Measurements from ENCODE around the gene ITGB3. TPM values are rescaled to one million over a fixed set of nuclear protein-coding genes. Genes with fewer than 3 reads are reported as not detected.

ITGB3 gene
- total and polyA plus RNA-seq, 9 of the 15 experiments (the other 6 are each of a cell fraction or from before 2014, with no cell fraction given), result 0.08 to 2.6 (median 0.62) TPM; not detected in 1

DNA sequence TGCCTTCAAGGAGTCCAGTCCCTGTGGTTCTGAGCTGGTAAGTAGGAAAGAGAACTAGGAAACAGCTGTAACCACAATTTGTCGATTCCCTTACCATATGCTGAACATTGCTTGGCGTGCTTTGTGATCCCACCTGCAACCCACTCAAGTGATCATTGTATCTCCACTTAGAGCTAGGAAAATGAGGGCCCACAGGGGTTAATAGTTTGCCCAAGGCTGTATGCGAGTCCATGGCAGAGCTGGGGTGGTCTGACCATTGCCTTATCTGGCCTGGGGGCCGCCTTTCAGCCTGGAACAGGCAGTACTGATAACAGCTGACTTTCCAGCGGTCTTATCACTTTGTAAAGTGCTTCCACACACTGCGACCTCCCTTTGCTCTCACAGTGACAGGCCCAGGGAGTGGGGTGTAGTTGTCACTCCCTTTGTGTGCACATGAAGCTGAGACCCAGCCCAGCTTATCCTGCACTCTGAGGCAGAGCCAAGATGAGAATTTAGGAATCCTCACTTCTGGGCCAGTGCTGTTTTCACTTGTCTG lies 34.7 kb upstream of the ITGB3 start (continued):
- TF ChIP-seq, protein P1, sequence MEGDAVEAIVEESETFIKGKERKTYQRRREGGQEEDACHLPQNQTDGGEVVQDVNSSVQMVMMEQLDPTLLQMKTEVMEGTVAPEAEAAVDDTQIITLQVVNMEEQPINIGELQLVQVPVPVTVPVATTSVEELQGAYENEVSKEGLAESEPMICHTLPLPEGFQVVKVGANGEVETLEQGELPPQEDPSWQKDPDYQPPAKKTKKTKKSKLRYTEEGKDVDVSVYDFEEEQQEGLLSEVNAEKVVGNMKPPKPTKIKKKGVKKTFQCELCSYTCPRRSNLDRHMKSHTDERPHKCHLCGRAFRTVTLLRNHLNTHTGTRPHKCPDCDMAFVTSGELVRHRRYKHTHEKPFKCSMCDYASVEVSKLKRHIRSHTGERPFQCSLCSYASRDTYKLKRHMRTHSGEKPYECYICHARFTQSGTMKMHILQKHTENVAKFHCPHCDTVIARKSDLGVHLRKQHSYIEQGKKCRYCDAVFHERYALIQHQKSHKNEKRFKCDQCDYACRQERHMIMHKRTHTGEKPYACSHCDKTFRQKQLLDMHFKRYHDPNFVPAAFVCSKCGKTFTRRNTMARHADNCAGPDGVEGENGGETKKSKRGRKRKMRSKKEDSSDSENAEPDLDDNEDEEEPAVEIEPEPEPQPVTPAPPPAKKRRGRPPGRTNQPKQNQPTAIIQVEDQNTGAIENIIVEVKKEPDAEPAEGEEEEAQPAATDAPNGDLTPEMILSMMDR (IDR thresholded peaks at IDR 0.05 in 2 of 3, conservative IDR thresholded peaks at IDR 0.05 in 1 of 3; ENCODE audit: insufficient read depth in 2 of 3, low read depth in 1 of 3, low read length in 3 of 3), result no peak
- TF ChIP-seq SP2 (IDR thresholded peaks at IDR 0.05; ENCODE audit: extremely low read depth, low read depth, low read length, poor library complexity, severe bottlenecking) (no peak), GTF2A2 (tag; IDR thresholded peaks at IDR 0.05) (no peak), ZNF23 (CRISPR knock-in tag; IDR thresholded peaks at IDR 0.05) (no peak), FOXK1 (CRISPR knock-in tag; IDR thresholded peaks at IDR 0.05; ENCODE audit: borderline replicate concordance) (no peak), EP400 (IDR thresholded peaks at IDR 0.05) (peak; percentile 28; the same call in 1 of the 2 replicates), NELFE (IDR thresholded peaks at IDR 0.05; ENCODE audit: insufficient read depth, insufficient read length) (no peak), CCAR2 (IDR thresholded peaks at IDR 0.05; ENCODE audit: low read depth, low read length) (no peak), PTBP1 (IDR thresholded peaks at IDR 0.05; ENCODE audit: low read depth, low read length) (no peak), KDM5B (IDR thresholded peaks at IDR 0.05; ENCODE audit: insufficient replicate concordance, low read depth, low read length) (no peak), ILK (tag; IDR thresholded peaks at IDR 0.05; ENCODE audit: borderline replicate concordance, low read depth) (no peak), JUNB (CRISPR knock-in tag; conservative IDR thresholded peaks at IDR 0.05) (no peak), MAFF (IDR thresholded peaks at IDR 0.05; ENCODE audit: low read length) (no peak)
- TF ChIP-seq, protein P2, sequence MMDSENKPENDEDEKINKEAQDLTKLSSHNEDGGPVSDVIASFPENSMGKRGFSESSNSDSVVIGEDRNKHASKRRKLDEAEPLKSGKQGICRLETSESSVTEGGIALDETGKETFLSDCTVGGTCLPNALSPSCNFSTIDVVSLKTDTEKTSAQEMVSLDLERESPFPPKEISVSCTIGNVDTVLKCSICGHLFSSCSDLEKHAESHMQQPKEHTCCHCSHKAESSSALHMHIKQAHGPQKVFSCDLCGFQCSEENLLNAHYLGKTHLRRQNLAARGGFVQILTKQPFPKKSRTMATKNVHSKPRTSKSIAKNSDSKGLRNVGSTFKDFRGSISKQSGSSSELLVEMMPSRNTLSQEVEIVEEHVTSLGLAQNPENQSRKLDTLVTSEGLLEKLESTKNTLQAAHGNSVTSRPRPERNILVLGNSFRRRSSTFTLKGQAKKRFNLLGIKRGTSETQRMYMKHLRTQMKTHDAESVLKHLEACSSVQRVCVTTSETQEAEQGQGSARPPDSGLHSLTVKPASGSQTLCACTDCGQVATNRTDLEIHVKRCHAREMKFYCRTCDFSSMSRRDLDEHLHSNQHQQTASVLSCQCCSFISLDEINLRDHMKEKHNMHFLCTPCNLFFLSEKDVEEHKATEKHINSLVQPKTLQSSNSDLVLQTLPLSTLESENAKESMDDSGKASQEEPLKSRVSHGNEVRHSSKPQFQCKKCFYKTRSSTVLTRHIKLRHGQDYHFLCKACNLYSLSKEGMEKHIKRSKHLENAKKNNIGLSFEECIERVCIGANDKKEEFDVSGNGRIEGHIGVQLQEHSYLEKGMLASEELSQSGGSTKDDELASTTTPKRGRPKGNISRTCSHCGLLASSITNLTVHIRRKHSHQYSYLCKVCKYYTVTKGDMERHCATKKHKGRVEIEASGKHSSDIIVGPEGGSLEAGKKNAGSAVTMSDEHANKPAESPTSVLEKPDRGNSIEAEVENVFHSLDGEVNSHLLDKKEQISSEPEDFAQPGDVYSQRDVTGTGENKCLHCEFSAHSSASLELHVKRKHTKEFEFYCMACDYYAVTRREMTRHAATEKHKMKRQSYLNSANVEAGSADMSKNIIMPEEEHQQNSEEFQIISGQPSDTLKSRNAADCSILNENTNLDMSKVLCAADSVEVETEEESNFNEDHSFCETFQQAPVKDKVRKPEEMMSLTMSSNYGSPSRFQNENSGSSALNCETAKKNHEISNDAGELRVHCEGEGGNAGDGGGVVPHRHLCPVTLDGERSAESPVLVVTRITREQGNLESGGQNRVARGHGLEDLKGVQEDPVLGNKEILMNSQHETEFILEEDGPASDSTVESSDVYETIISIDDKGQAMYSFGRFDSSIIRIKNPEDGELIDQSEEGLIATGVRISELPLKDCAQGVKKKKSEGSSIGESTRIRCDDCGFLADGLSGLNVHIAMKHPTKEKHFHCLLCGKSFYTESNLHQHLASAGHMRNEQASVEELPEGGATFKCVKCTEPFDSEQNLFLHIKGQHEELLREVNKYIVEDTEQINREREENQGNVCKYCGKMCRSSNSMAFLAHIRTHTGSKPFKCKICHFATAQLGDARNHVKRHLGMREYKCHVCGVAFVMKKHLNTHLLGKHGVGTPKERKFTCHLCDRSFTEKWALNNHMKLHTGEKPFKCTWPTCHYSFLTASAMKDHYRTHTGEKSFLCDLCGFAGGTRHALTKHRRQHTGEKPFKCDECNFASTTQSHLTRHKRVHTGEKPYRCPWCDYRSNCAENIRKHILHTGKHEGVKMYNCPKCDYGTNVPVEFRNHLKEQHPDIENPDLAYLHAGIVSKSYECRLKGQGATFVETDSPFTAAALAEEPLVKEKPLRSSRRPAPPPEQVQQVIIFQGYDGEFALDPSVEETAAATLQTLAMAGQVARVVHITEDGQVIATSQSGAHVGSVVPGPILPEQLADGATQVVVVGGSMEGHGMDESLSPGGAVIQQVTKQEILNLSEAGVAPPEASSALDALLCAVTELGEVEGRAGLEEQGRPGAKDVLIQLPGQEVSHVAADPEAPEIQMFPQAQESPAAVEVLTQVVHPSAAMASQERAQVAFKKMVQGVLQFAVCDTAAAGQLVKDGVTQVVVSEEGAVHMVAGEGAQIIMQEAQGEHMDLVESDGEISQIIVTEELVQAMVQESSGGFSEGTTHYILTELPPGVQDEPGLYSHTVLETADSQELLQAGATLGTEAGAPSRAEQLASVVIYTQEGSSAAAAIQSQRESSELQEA (IDR thresholded peaks at IDR 0.05; ENCODE audit: low read depth), result no peak
- TF ChIP-seq, protein P3, sequence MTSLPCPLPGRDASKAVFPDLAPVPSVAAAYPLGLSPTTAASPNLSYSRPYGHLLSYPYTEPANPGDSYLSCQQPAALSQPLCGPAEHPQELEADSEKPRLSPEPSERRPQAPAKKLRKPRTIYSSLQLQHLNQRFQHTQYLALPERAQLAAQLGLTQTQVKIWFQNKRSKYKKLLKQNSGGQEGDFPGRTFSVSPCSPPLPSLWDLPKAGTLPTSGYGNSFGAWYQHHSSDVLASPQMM (CRISPR knock-in tag; IDR thresholded peaks at IDR 0.05), result no peak
- TF ChIP-seq, protein P4, sequence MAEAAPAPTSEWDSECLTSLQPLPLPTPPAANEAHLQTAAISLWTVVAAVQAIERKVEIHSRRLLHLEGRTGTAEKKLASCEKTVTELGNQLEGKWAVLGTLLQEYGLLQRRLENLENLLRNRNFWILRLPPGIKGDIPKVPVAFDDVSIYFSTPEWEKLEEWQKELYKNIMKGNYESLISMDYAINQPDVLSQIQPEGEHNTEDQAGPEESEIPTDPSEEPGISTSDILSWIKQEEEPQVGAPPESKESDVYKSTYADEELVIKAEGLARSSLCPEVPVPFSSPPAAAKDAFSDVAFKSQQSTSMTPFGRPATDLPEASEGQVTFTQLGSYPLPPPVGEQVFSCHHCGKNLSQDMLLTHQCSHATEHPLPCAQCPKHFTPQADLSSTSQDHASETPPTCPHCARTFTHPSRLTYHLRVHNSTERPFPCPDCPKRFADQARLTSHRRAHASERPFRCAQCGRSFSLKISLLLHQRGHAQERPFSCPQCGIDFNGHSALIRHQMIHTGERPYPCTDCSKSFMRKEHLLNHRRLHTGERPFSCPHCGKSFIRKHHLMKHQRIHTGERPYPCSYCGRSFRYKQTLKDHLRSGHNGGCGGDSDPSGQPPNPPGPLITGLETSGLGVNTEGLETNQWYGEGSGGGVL (CRISPR knock-in tag; IDR thresholded peaks at IDR 0.05), result no peak
